Endodermal cell (in vitro differentiated cells): ENCODE data around the gene KAZALD1. TPM values are rescaled to one million over a fixed set of nuclear protein-coding genes. Genes with fewer than 3 reads are reported as not detected.

Source experiments
- DNase-seq: peaks from one replicate; pipeline ENCODE4 v3.0.0-alpha.2; 2017
- H3K27ac ChIP-seq: 2 replicates; pipeline ENCODE4 v1.5.1; 2013; ENCODE audit warnings: mild to moderate bottlenecking, low read depth, low read length, moderate library complexity
- H3K27me3 ChIP-seq: 2 replicates; pipeline ENCODE4 v1.6.1; 2013; ENCODE audit warnings: mild to moderate bottlenecking, low read length, moderate library complexity; ENCODE audit not compliant: insufficient read depth, control insufficient read depth, poor library complexity, severe bottlenecking
- H3K36me3 ChIP-seq: 2 replicates; pipeline ENCODE4 v1.7.0; 2013; ENCODE audit warnings: mild to moderate bottlenecking, low read length, moderate library complexity; ENCODE audit not compliant: control insufficient read depth, insufficient read depth
- H3K4me1 ChIP-seq: one replicate; pipeline ENCODE4 v1.7.0; 2013; ENCODE audit warnings: low read length; ENCODE audit not compliant: control insufficient read depth, insufficient read depth
- H3K4me3 ChIP-seq: 2 replicates; pipeline ENCODE4 v1.5.1; 2013; ENCODE audit warnings: mild to moderate bottlenecking, low read length, moderate library complexity
- H3K9ac ChIP-seq: 2 replicates; pipeline ENCODE4 v1.6.1; 2013; ENCODE audit warnings: mild to moderate bottlenecking, low read length, moderate library complexity; ENCODE audit not compliant: poor library complexity, severe bottlenecking; ENCODE audit errors: extremely low read depth
- H3K9me3 ChIP-seq: 2 replicates; pipeline ENCODE4 v1.6.1; 2013; ENCODE audit warnings: mild to moderate bottlenecking, low read length, moderate library complexity; ENCODE audit not compliant: control insufficient read depth
- H3K27ac Mint-ChIP-seq: 2 replicates; pipeline ENCODE4 v1.8.0; 2020; ENCODE audit warnings: mixed read lengths
- H3K27me3 Mint-ChIP-seq: 2 replicates; pipeline ENCODE4 v1.8.0; 2021; ENCODE audit warnings: mild to moderate bottlenecking, mixed read lengths; ENCODE audit not compliant: insufficient read depth
- H3K36me3 Mint-ChIP-seq: 2 replicates; pipeline ENCODE4 v1.8.0; 2020; ENCODE audit warnings: low read depth, mixed read lengths
- H3K4me1 Mint-ChIP-seq: 2 replicates; pipeline ENCODE4 v1.8.0; 2020; ENCODE audit warnings: mixed read lengths
- H3K4me3 Mint-ChIP-seq: 2 replicates; pipeline ENCODE4 v1.8.0; 2020; ENCODE audit warnings: mild to moderate bottlenecking, moderate library complexity, mixed read lengths
- H3K9me3 Mint-ChIP-seq: 2 replicates; pipeline ENCODE4 v1.8.0; 2020; ENCODE audit warnings: mild to moderate bottlenecking, mixed read lengths
- CTCF ChIP-seq: fragments of 200-600 bp; sonication (generic); conservative IDR thresholded peaks from 2 replicates; pipeline ENCODE4 v1.5.0; 2021; ENCODE audit warnings: antibody characterized with exemption, mild to moderate bottlenecking
- WGBS, 2 experiments: methylation state at CpG; one replicate each; pipeline versions ENCODE4 v1.1.5 to v1.1.7; 2013; ENCODE audit warnings: missing lambda C conversion rate in 2 of 2, mixed read lengths in 1 of 2; ENCODE audit not compliant: insufficient coverage in 1 of 2, insufficient read length in 1 of 2; 5-methylcytosine and 5-hydroxymethylcytosine counted together
- total RNA-seq, 2 donors: library from RNA; stranded (reverse); fragmentation: NEBNext Ultra II Directional in 1 of 2; extraction: Animal tissue kit (Norgen Biotek cat#: 25700) in 1 of 2; gene quantifications; 2 replicates in 1 of 2; 3 replicates in 1 of 2; pipeline ENCODE4 v1.2.1, GENCODE V29; 2021

The KAZALD1 gene
- total RNA-seq, 2 donors from 2014 or later: 5.2 to 10.0 TPM

- Mint-ChIP-seq H3K4me3 (no peak overlapping the region), H3K9me3 (no peaks in the 10 kb centered on the region), H3K4me1 (peaks cover 2% of the 10 kb centered on the region), H3K36me3 (no peaks in the 10 kb centered on the region), H3K27ac (no peak overlapping the region), H3K27me3 (peaks cover 49% of the 10 kb centered on the region)
- Histone ChIP-seq H3K27ac (no peak overlapping the region), H3K9ac (no peak overlapping the region), H3K27me3 (peaks cover 59% of the 10 kb centered on the region), H3K9me3 (no peaks in the 10 kb centered on the region), H3K4me1 (no peaks in the 10 kb centered on the region), H3K4me3 (no peak overlapping the region), H3K36me3 (no peaks in the 10 kb centered on the region)
- DNase-seq: peak; percentile 65
- no peak for TF ChIP-seq CTCF
- 77 to 78% methylated on average over 3 to 6 of the region's 6 CpGs for WGBS, 2 experiments
These were observed 49.2 kb downstream of the KAZALD1 start for GRCh38 chr10:101110856-101111523.

GRCh38 chr10:101111547-101111946, 49.8 kb downstream of the KAZALD1 start:
- peaks cover 2% of the 10 kb centered on the region for H3K4me1 Mint-ChIP-seq
- WGBS, 2 experiments: 92% methylated on average over 7 to 8 of the region's 8 CpGs
- no peak overlapping the region for H3K27ac ChIP-seq
- no peaks in the 10 kb centered on the region for H3K9me3 ChIP-seq
- no peaks in the 10 kb centered on the region for H3K36me3 Mint-ChIP-seq
- H3K9me3 Mint-ChIP-seq: no peaks in the 10 kb centered on the region
- no peak overlapping the region for H3K4me3 ChIP-seq
- no peak overlapping the region for H3K27ac Mint-ChIP-seq
- no peak for TF ChIP-seq CTCF
- peaks cover 52% of the 10 kb centered on the region for H3K27me3 Mint-ChIP-seq
- no peak for DNase-seq
- peaks cover 63% of the 10 kb centered on the region for H3K27me3 ChIP-seq
- no peak overlapping the region for H3K9ac ChIP-seq
- no peaks in the 10 kb centered on the region for H3K36me3 ChIP-seq
- no peaks in the 10 kb centered on the region for H3K4me1 ChIP-seq
- H3K4me3 Mint-ChIP-seq: no peak overlapping the region

- TF ChIP-seq CTCF: no peak
- Histone ChIP-seq H3K9ac (no peak overlapping the region), H3K9me3 (no peaks in the 10 kb centered on the region), H3K27me3 (peaks cover 63% of the 10 kb centered on the region), H3K4me3 (no peak overlapping the region), H3K4me1 (no peaks in the 10 kb centered on the region), H3K36me3 (no peaks in the 10 kb centered on the region), H3K27ac (no peak overlapping the region)
- Mint-ChIP-seq H3K4me1 (peaks cover 2% of the 10 kb centered on the region), H3K36me3 (no peaks in the 10 kb centered on the region), H3K27me3 (peaks cover 63% of the 10 kb centered on the region), H3K27ac (no peak overlapping the region), H3K4me3 (no peak overlapping the region), H3K9me3 (no peaks in the 10 kb centered on the region)
- DNase-seq: peak; percentile 39
- 65 to 69% methylated on average over 6 to 12 of the region's 12 CpGs for WGBS, 2 experiments
These were observed 51.2 kb downstream of the KAZALD1 start for GRCh38 chr10:101112799-101113594.
